ENCODE data around the gene MILR1.
"Not testable (repeated sequence)": the region's sequence is repeated elsewhere in the genome, so short reads cannot be mapped to it uniquely, and the experiment has no call there.

MILR1 gene

DNA sequence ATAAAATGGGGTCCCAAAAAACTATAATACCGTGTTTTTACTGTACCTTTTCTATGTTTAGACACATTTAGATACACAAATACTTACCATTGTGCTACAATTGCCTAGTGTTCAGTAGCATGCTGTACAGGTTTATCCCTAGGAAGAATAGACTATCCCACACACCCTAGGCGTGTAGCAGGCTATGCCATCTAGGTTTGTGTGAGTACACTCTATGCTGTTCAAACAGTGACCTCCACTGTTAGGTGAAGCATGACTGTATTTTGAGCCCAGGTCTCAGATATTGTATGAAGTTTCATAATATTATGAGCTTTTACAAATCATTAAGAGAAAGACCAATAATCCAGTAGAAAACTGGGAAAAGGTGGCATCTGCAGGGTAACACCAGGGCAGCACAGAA lies 23.6 kb downstream of the MILR1 start:
- no peak for FAIRE-seq

DNA sequence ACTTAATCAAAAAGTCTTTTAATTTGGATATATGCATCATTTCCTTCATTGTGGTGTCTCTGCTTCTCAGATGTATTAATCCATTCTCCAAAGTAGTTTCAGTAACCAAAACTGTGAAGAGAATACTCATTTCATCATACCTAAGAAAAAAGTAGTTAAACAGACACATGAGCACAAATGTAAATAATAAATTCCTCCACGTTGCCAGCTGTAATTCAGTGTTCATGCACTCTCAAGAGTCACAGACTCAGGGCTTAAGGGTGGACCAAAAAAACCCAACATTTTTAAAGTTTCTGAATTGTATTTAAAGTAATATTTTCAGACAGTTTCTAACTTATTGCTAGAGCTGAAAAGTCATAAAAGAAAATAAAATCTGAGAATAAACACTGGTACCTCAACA lies 28.9 kb downstream of the MILR1 start:
- no peak for FAIRE-seq

DNA sequence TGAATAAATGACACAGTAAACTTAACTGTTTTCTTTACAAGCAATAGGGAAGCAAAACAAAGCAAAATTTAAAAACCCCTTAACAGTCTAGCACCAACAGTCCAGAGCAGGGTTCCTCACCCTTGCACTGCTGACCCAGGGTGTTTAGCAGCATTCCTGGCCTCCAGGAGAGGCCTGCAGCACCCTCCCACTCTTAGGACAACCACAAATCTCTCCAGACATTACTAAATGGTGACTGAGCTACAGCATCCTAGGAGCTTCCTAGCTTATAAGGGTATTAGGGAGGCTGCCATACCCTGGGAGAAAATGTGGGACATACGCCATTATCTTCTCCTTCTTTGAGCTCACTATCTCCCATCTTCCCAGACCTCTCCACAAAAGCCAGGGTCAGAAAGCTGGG lies 32.0 kb downstream of the MILR1 start:
- no peak for FAIRE-seq

DNA sequence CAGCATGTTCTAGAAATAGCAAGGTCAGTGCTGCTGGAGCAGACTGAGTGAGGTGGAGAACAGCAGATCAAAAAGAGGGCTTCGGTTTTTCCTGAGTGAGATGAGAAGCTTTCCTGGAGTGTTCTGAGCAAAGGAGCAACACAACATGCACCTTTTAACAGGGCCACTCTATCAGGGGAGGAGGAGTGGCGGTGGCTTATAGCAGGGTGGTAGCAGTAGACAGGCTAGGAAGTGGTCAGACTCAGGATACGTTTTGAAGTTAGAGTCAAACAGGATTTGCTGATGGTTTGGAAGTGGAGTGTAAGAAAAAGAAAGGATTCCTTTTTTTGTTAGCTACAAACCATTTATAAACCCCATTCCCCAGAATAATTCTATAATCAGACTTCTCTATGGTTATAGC lies 35.5 kb downstream of the MILR1 start:
- FAIRE-seq, result no peak

DNA sequence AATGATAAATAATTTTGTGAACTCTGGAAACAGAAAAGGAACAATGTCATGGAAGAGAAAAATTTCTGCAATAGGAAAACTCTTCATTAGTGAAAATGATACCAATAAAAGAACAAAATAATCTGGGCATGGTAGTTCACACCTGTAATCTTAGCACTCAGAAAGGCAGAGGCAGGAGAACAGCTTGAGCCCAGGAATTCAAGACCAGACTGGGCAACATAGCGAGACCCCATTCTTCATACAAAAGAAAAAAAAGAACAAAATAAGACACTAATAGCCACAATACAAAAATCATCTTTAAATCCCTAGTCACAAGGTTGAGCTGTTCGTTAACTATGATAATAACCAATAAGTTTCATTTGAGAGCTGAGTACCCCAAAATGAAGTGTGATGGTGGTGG lies 39.4 kb downstream of the MILR1 start:
- no peak for FAIRE-seq

DNA sequence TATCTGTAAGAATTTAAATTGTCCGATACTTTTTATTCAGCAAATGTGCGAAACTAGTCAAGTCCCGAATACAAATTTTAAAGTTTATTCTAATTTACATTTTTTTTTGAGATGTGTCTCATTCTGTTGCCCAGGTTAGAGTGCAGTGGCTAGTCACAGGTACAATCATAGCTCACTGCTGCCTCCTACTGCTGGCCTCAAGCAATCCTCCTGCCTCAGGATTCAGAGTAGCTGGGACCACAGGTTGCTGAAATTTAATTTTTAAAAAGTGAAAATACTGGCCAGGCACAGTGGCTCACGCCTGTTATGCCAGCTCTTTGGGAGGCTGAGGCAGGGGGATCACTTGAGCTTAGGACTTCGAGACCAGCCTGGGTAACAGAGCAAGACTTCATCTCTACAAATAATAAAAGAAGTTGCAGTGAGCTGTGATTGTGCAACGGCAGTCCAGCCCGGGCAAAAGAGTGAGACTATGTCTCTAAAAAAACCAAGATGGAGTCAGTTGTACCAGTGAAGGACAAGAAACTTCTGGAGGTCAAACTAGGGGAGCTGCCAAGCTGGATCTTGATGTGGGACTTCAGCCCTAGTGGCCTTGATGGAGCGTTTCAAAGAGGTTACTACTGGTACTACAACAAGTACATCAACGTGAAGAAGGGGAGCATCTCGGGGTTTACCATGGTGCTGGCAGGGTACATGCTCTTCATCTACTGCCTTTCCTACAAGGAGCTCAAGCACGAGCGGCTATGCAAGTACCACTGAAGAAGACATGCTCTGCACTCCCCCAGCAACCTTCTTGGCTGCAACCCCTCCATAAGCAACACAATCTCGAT lies 42.3 kb downstream of the MILR1 start:
- FAIRE-seq, result no peak

DNA sequence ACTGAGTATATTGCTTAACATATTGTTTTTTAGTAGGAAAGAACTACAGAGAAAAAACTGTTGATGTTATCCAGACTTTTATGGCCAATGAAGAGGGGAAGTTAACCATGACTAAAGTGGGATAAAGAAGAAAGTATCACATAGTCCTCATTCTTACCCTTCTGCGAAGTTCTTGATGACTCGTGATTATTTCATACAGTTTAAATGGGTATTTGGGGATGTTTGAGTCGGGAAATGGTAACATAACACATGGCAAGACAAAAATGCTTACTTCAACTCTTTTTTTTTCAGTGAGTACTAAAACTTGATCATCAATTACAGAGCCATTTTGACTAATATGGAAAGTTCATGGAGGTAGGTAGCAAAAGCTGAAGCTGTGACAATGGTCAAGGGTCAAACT lies 43.1 kb downstream of the MILR1 start:
- FAIRE-seq, result no peak

DNA sequence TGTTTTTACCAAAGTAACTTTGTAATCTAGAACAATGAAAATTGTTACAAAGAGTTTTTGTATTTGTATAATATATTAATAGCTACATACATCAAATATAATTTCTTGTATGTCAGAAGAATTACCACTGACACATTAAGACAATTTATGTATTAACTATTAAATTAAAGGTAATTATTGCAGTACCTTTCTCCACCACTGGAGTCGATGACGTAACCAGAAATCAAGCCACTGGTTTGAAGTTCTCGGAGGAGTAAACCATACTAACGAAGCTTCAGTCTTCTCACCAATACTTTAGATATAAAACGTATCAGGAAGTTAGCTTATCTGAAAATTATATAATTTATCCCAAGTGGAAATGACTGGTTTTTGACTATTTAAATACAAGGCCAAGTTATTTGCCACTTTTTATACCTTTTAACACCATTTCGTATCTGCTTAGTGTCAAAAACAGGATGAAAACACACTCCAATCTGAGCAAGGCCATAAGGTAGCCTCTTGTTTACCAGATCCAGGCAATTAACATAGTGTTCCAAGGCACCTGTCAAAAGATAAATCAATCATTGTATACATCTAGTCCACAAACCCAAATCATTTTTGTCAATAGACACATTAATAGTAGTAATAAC lies 43.7 kb downstream of the MILR1 start:
- no peak for FAIRE-seq

DNA sequence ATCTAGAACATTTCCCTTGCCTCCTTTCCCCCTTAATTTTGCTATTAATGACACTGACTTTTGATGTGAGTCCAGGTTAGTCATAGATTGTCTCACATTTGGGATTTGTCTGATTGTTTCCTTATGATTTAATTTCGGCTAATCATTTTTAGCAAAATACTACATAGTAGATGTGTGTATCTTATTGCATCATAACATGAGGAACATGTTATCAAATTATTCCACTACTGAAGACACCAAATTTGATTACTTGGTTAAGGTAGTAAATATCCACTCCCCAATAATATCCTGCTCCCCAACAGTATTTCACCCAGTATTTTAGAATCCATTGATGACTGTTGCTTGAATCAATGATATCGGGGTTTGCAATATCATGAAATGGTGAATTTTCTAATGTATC lies 45.2 kb downstream of the MILR1 start:
- FAIRE-seq, result no peak

DNA sequence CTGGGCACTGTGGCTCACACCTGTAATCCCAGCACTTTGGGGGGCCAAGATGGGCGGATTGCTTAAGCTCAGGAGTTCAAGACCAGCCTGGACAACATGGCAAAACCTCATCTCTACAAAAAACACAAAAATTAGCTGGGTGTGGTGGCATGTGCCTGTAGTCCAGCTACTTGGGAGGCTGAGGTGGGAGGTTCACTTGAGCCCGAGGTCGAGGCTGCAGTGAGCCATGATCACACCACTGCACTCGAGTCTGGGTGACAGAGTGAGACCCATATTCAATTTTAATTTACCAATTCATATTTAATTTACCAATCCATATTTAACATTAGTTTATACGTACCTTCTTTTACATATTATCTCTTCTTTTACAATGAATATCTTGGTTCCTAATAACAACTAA lies 46.4 kb downstream of the MILR1 start:
- not testable (repeated sequence) for FAIRE-seq

DNA sequence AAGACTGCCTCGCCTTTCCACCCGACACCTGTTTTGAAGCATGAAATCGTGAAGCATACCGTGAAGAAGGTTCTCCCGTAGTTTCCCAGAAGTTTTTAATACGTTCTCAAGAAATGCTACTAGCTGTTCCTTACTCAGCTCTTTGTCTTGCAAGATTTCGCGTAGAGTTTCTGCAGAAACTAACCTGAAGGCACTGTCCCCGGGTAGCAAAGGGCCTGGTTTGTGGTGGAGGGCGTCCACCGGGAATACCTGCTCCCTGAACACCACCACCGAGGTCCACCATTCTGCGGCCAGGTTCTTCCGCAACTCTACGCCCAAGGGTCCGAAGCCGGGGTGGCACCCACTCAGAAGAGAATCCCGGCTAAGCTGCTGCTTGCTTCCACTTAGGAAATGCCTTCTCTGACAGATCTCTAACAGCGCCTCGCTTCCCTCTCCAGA lies 47.5 kb downstream of the MILR1 start:
- no peak for FAIRE-seq

DNA sequence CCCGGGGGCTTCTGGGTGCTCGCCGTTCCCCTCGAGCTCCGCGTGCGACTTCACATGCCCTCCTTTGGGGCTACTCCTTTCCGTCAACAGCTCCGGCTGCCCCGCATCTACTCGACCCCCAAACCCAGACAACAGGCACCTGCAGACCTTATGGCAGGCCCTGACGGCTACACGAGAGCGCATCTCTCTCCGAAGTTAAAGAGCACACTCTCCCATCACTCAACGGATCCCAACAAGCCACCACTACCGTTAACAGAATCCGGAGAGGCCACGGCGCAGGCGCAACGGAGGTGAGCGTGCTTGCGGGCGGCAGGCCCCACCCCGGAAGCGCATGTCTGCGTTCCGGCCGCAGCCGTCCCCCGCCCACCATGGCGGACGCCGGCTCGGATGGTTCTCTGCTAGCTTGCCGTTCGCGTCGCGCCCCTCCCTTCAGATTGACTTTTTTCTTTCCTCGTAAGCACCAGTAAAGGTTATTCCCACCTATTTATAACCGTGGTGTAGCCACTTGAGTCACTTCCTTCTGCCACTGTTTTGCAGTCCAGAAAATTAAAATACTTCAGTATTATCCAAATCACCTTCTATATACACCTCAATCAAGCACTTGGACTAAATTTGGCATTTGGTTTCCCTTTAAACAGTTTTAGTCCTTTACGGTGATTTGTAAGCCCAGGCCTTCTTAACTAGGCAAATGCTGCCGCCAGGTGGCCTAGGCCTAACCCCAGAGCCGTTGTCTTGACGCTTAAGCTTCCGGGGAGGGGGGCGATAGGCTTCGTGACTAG lies 48.1 kb downstream of the MILR1 start, which contains the start of gene POLG2:
Gene POLG2 (minus strand): TSS at position 269 of the 779 bp plus-strand sequence. CDS start 86 bp downstream, at position 183.
- FAIRE-seq, result no peak

DNA sequence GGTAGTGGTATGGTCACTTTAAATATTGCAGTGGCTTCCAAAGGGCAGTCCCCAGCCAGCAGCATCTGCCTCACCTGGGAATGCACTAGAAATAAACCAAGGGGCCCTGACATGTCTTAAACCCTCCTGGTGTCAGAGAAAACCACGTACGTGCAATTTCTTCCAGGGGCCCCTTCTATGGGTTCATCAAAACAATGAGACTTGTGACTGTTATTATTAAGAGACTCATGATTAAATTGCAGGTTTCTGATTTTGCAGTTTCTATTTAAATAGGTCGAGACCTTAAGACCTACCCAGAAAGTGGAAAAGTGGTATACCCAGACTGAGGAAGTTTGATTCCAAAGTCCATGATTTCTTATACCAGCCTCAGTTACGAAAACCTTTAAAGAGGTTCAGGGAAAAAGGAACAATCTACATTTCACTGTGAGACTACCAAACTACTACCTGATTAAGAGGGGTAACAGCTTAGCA lies 48.7 kb downstream of the MILR1 start:
- no peak for FAIRE-seq

DNA sequence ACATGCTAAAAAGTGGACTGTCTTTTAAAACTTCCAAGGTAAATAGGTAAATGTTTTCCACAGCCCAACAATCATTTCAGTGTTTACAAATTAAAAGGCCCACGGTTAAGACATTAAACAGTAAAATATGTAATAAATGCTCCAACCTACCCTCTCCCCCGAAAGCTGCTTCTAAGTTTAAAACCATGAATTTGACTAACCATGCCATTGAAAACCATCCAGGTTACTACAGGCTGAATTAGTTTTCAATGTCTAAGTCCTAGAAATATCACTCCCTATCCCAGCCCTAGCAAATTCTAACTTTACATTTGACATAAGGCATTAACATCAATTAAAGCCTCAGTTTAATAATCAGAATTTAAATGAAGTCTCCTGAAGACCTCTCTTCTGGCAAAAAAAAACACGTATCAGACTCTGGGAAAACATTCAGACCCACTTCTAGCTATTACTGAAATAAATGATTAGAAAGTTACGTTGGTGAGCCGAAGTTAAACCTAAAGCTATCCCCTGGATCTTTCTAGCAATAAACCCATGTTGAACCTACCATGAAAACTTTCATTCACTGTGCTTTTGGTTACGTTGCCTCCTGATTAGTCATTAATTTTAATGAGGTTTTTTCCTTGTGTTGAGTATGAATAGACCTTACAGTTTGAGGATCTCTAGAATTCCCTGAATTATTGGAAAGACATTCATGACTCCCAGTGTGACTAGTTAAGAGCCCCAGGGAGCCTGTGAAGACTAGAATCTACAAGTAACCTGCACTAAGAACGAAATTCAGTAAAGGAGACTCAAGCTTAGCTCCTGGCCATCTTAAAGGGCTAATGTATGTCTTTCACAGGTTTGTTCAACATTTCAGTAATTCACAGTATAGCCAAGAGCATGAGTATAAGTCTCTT lies 49.6 kb downstream of the MILR1 start:
- no peak for FAIRE-seq

DNA sequence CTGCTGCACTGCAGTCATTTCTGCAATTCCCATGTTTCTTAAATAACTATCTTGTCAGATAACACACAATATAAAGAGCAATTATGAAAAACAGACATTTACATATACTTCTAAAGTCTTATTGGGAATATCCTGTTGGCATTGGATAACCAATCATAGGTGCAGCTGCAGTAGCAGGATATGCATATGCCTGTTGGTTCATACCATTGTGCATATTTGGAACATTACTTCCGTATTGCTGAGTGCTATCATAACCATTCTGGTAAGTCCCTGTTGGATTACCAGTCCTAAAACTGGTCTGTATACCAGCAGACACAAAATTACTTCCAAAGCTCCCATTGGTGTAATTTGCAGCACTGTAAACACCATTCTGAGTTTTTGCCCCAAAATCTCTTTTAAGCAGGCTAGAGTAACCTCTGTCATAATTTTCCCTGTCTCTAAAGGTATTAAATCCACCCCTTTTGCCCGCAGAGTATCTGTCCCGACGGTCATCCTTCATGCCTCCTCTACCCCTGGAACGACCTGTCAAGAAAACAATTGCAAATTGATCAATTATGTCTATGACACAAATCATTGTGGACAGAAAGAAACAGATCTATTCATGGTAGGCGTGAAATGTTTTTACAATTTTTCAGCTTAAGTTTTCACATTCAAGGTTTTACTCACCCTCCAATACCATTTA lies 51.0 kb downstream of the MILR1 start:
- no peak for FAIRE-seq

DNA sequence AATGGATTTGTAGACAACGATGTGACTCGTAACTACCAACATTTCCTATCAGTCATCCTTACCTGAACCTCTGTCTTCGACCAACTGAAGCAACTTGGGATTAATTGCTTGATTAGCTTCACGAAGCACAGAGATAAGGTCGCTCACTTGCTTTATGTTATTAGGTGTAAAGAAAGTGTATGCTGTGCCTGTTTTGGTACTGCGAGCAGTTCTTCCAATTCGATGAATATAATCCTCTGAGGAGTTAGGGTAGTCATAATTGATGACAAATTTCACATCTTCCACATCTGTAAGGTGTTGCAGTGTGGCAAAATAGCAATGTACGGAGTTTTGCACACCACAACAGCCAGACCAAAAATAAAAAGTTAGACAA lies 51.6 kb downstream of the MILR1 start:
- no peak for FAIRE-seq

DNA sequence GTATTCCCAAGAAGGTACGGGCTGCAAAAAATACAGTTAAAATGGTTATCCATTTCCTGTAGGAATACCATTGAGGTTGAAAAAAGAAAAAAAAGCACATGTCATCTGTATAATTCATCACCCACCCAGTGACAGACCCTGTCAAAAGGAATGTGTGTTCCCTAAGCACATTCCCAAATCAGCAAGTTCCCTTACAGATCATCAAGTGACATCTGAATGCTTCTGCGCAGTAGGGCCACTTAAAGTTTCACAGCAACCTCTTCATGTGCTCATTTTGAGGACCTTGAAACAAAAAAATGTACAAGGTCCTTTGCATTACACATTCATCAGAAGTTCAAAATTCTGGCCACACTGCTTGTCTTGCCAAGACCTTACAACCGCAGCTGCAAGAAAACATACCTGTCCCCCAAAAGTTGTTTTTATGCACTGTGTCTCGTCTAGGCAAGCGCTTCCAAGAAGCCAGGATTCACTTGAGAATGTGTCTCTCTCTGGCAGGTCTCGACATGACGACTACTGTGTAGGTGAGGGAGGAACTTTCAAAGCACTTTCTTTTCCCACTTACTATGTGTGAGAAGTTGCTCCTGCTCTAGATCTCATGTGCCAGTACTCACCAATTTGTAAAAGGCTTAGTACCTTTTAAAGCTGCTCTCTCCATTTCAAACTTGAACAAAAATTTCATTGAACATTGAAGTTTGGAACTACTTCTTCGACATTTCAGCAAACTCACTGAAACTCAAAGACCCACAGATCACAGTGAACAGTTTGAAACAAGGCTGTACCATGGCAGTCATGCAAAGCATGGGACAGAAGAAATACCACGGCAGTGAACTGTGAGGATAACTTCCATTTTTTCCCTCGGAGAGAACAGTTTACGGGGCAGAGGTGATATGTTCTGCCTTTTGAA lies 52.2 kb downstream of the MILR1 start:
- no peak for FAIRE-seq

DNA sequence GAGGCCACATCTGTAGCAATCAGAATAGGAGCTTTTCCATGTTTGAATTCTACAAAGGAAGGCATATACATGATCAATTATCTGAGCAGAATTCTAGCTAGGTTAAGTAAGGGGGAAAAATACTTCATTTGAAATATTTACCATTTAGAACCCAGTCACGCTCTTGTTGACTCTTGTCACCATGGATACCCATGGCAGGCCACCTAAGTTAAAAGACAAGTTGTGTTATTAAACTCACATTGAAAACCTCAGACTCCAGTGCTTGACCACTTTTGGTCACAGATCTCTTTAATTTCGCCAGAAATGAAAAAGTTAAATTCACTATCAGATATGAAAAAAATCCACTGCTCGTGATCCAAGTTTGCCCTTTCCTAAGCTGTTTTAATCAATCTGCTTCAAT lies 53.1 kb downstream of the MILR1 start:
- no peak for FAIRE-seq

DNA sequence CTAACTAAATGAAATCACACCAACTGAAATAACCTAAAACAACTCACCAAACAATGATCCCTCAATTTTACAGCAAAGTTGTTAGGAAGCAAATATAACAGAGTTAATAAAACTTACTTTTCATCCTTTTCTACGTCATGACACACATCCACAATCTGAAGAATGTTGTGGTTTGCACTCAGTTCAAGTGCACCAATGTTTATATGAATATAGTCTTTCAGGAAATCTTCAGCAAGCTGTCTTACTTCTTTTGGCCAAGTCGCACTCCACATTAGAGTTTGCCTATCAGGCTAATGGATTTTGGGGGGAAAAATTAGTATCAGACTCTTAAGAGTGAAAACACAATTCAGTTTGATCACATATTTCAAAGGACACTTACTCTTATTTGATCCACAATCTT lies 53.9 kb downstream of the MILR1 start:
- no peak for FAIRE-seq

DNA sequence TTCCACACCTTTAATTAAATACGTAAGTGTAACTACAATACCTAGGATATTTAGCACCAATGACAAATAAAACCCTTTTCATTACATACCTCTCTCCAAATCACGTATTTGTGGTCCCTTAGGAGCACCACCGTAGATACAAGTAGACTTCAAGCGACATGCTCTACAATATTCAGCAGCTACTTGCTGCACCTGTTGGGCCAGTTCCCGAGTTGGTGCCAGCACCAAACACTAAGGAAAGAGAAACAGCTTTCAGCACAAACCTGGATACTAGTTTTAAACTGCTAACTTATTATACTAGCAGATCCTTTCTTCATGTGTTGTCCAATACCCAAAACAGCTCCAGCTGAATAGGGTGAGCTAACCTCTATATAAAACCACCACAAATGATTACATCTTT lies 54.4 kb downstream of the MILR1 start:
- no peak for FAIRE-seq
